Left lung (tissue), 10 donors: ENCODE data around the gene CMTR1. TPM values are rescaled to one million over a fixed set of nuclear protein-coding genes. Genes with fewer than 3 reads are reported as not detected.

Experiments
- ATAC-seq: fragments of 200-7000 bp; cut with Tn5 transposase; one replicate; pipeline ENCODE4 v1.9.1; 2020; ENCODE audit warnings: moderate library complexity
- DNase-seq, 4 donors: peaks; one replicate each; pipeline ENCODE4 v3.0.0-alpha.2; 2013 to 2020
- H3K27ac ChIP-seq, 2 donors: fragments of 200-600 bp; sonication (generic) in 1 of 2; one replicate each; pipeline versions ENCODE4 v1.5.0 to v1.8.0; 2020 to 2021
- H3K27me3 ChIP-seq, 2 donors: fragments of 200-600 bp; sonication (generic) in 1 of 2; one replicate each; pipeline versions ENCODE4 v1.5.0 to v1.8.0; 2020 to 2021
- H3K36me3 ChIP-seq, 2 donors: fragments of 200-600 bp; sonication (generic) in 1 of 2; one replicate each; pipeline versions ENCODE4 v1.5.0 to v1.8.0; 2020 to 2021
- H3K4me1 ChIP-seq, 2 donors: fragments of 200-600 bp; one replicate each; pipeline ENCODE4 v1.8.0; 2021
- H3K4me3 ChIP-seq, 2 donors: fragments of 200-600 bp; sonication (generic) in 1 of 2; one replicate each; pipeline versions ENCODE4 v1.5.0 to v1.8.0; 2020 to 2021; ENCODE audit warnings: mild to moderate bottlenecking in 1 of 2
- H3K9me3 ChIP-seq, 2 donors: fragments of 200-600 bp; sonication (generic) in 1 of 2; one replicate each; pipeline versions ENCODE4 v1.5.0 to v1.8.0; 2020 to 2021
- CTCF ChIP-seq, 2 donors: fragments of 200-600 bp; sonication (generic) in 1 of 2; IDR thresholded peaks; one replicate each; pipeline versions ENCODE4 v1.5.0 to v1.8.0; 2021; ENCODE audit warnings: antibody characterized with exemption in 2 of 2
- intact Hi-C, 2 donors: fragments of 100-400 bp; cut with DNase I; formaldehyde crosslinking; loops; one replicate each; pipeline versions ENCODE4 v1.11.2 to v1.14.2; 2022
- polyA plus RNA-seq, 6 donors: library from polyadenylated mRNA; unstranded; fragments of 120-200 nt; gene quantifications; one replicate each; pipeline ENCODE4 v1.2.1, GENCODE V29; 2013; ENCODE audit not compliant: insufficient read length in 6 of 6
- total RNA-seq, 2 donors: library from RNA; stranded (reverse); fragmentation: NEBNext Ultra II Directional; extraction: Animal tissue kit (Norgen Biotek cat#: 25700); gene quantifications; one replicate each; pipeline ENCODE4 v1.2.1, GENCODE V29; 2021
- donor health status: DM: no; HTN: yes; CAD: no.
- donor health status: DM: no; HTN: no; CAD: no.

The CMTR1 gene
- total and polyA plus RNA-seq, 8 donors, result 36.1 to 54.4 (median 51.1) TPM

- Histone ChIP-seq H3K27ac (no peak overlapping the region), H3K4me1 (no peaks in the 10 kb centered on the region), H3K9me3 (no peaks in the 10 kb centered on the region), H3K27me3 (no peaks in the 10 kb centered on the region), H3K4me3 (no peak overlapping the region), H3K36me3 (no peaks in the 10 kb centered on the region)
- TF ChIP-seq CTCF (IDR thresholded peaks at IDR 0.05), result no peak
- ATAC-seq (no peak), DNase-seq (no peak)
- intact Hi-C loops, result no loop called here
Measured at GRCh38 chr6:37406726-37407341, 26.2 kb upstream of the CMTR1 start.

- intact Hi-C loops, result no loop called here
- H3K27ac ChIP-seq, result no peak overlapping the region
- DNase-seq (no peak), ATAC-seq (no peak)
- H3K36me3 ChIP-seq, result no peaks in the 10 kb centered on the region
- TF ChIP-seq CTCF (IDR thresholded peaks at IDR 0.05), result no peak
- H3K27me3 ChIP-seq, result no peaks in the 10 kb centered on the region
- no peaks in the 10 kb centered on the region for H3K9me3 ChIP-seq
- no peak overlapping the region for H3K4me3 ChIP-seq
- H3K4me1 ChIP-seq, result no peaks in the 10 kb centered on the region
Measured at GRCh38 chr6:37407948-37408347, 25.1 kb upstream of the CMTR1 start.

GRCh38 chr6:37409501-37409900 lies 23.5 kb upstream of the CMTR1 start:
- DNase-seq, result no peak
- intact Hi-C loops, result no loop called here
- ATAC-seq, result no peak
- no peak for TF ChIP-seq CTCF (IDR thresholded peaks at IDR 0.05)
- Histone ChIP-seq H3K27ac (no peak overlapping the region), H3K9me3 (no peaks in the 10 kb centered on the region), H3K4me1 (no peaks in the 10 kb centered on the region), H3K36me3 (no peaks in the 10 kb centered on the region), H3K27me3 (no peaks in the 10 kb centered on the region), H3K4me3 (no peak overlapping the region)

GRCh38 chr6:37417393-37417792 lies 15.6 kb upstream of the CMTR1 start:
- TF ChIP-seq CTCF (IDR thresholded peaks at IDR 0.05), result no peak
- intact Hi-C loops, result no loop called here
- DNase-seq (no peak), ATAC-seq (no peak)
- Histone ChIP-seq H3K27me3 (no peaks in the 10 kb centered on the region), H3K4me3 (no peak overlapping the region), H3K4me1 (no peaks in the 10 kb centered on the region), H3K9me3 (no peaks in the 10 kb centered on the region), H3K36me3 (no peaks in the 10 kb centered on the region), H3K27ac (no peak overlapping the region)

GRCh38 chr6:37418722-37419121 lies 14.3 kb upstream of the CMTR1 start:
- no peak for ATAC-seq
- intact Hi-C loops, result no loop called here
- TF ChIP-seq CTCF (IDR thresholded peaks at IDR 0.05), result no peak
- Histone ChIP-seq H3K27ac (no peak overlapping the region), H3K27me3 (no peaks in the 10 kb centered on the region), H3K4me3 (no peak overlapping the region), H3K9me3 (no peaks in the 10 kb centered on the region), H3K4me1 (no peaks in the 10 kb centered on the region), H3K36me3 (no peaks in the 10 kb centered on the region)
- no peak for DNase-seq
